ENCODE data around the gene SPOCK3. TPM values are rescaled to one million over a fixed set of nuclear protein-coding genes. Genes with fewer than 3 reads are reported as not detected.

SPOCK3 gene
- total RNA-seq, 1 donor from 2014 or later: not detected

DNA sequence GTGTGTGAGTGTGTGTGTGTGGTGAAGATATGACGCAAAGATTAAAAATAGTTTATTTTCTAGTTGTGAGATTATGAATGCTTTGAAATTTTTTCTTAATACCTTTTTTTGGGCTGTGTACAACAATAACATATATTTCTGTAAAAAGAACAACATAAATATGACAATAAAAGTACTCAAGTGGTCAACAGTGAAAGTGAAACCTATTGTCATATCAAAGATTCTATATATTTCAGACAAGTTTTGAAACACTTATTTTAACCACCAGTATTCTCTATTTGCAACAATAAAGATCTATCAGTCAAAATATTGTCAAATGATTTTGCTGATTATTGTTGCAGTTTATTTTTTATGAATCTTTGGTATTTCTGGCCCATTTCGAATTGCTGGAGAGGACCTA lies 98.0 kb downstream of the SPOCK3 start:
- Histone ChIP-seq H3K36me3 (no peaks in the 10 kb centered on the region), H3K4me3 (no peak overlapping the region), H3K9me3 (no peaks in the 10 kb centered on the region), H3K27me3 (no peaks in the 10 kb centered on the region), H3K4me1 (no peaks in the 10 kb centered on the region), H3K27ac (no peak overlapping the region)
- TF ChIP-seq, protein P1, sequence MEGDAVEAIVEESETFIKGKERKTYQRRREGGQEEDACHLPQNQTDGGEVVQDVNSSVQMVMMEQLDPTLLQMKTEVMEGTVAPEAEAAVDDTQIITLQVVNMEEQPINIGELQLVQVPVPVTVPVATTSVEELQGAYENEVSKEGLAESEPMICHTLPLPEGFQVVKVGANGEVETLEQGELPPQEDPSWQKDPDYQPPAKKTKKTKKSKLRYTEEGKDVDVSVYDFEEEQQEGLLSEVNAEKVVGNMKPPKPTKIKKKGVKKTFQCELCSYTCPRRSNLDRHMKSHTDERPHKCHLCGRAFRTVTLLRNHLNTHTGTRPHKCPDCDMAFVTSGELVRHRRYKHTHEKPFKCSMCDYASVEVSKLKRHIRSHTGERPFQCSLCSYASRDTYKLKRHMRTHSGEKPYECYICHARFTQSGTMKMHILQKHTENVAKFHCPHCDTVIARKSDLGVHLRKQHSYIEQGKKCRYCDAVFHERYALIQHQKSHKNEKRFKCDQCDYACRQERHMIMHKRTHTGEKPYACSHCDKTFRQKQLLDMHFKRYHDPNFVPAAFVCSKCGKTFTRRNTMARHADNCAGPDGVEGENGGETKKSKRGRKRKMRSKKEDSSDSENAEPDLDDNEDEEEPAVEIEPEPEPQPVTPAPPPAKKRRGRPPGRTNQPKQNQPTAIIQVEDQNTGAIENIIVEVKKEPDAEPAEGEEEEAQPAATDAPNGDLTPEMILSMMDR (IDR thresholded peaks at IDR 0.05): no peak
- intact Hi-C loops (cut with DNase I): no loop called here
- DNase-seq (no peak), ATAC-seq (no peak)

DNA sequence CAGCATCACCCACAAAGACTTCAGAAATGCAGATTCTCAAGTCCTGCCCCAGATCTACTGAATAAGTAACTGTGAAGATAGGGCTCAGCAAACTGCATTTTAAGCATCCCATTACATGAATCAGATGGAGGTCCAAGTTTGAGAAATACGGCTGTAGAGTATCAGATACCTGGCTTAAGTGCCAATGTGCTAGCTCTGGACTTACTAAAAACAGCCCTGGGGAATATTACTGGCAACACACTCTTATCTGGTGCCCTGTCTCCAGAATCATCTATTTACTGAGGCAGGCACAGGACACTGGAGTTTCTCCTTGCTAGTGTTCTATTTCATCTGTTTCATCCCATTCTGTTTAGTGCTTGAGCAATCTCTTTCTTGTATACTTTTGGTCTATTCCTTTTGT lies 105.1 kb downstream of the SPOCK3 start:
- no peak for ATAC-seq
- Histone ChIP-seq H3K27ac (no peak overlapping the region), H3K4me3 (no peak overlapping the region), H3K4me1 (no peaks in the 10 kb centered on the region), H3K36me3 (no peaks in the 10 kb centered on the region), H3K9me3 (no peaks in the 10 kb centered on the region), H3K27me3 (no peaks in the 10 kb centered on the region)
- TF ChIP-seq, protein P1 (IDR thresholded peaks at IDR 0.05): no peak
- no peak for DNase-seq
- intact Hi-C loops (cut with DNase I): no loop called here

DNA sequence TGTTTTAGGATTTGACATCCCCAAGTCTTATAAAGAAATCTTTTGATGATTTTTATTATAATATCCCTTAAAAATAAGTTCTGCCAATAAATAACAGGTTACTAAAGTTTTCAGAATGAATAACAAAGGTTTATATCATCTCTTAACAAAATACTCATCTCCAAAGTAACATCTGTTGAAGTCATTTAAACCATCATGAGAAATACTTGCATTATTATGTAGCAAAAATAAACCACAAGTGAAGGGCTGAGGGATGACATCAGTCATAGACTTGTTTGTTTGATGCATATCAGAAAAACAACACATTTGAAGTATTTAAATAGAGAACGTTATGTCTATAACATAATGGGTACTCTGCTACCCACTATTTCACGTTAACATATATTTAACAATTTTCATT lies 114.9 kb downstream of the SPOCK3 start:
- TF ChIP-seq, protein P1 (IDR thresholded peaks at IDR 0.05): no peak
- no peak overlapping the region for H3K27ac ChIP-seq

DNA sequence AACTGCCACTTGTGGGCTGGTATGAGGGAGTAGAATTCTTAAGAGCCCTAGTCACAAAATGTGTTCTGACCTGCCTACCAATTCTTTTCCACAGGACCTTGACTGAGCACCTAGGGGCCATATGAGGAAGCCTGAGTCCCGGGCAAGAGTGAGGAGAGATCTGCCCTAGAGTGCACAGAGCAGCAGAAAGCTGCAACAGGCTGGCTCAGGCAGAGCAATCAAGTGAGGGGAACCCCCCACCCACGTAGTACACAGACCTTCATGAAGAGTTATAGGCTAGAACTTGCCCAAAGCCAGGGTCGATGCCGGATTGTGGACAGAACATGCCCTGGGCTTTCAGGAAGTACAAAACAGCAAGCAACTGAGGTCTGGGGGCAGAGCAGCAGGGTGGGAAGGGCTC lies 117.0 kb downstream of the SPOCK3 start:
- DNase-seq (no peak), ATAC-seq (no peak)
- Histone ChIP-seq H3K27ac (no peak overlapping the region), H3K9me3 (no peaks in the 10 kb centered on the region), H3K27me3 (no peaks in the 10 kb centered on the region), H3K36me3 (no peaks in the 10 kb centered on the region), H3K4me1 (no peaks in the 10 kb centered on the region), H3K4me3 (no peak overlapping the region)
- TF ChIP-seq, protein P1 (IDR thresholded peaks at IDR 0.05): no peak
- intact Hi-C loops (cut with DNase I): no loop called here

More for the DNA sequence above, 114.9 kb downstream of the SPOCK3 start:
- no peaks in the 10 kb centered on the region for H3K27me3 ChIP-seq
- DNase-seq (no peak), ATAC-seq (no peak)
- no peaks in the 10 kb centered on the region for H3K36me3 ChIP-seq
- intact Hi-C loops (cut with DNase I): no loop called here
- no peak overlapping the region for H3K4me3 ChIP-seq
- H3K4me1 ChIP-seq: no peaks in the 10 kb centered on the region
- H3K9me3 ChIP-seq: no peaks in the 10 kb centered on the region

DNA sequence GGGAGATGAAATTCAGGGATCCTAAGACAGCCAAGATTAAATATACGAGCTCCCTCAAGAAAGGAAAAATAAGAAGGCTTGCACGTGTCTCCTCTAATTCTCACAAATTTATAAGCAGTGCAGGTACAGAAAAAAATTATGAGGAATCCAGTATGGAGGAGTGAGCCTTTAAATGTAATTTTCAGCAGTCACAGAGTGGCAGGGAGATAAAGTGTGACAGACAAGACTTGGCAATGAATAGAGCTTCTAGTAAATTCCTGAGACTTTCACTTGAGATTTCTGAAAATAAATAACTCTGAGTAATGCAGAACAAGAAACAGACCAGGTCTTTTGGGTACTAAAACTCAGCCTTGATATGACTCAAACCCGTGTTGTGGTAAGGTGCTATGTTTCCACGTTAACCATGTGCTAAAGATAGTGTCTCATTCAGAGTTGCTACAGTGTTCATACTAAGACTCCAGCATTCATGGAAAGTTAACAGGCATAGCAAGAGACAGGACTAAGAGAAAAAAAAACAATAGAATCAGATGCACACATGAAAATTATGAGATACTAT lies 119.8 kb downstream of the SPOCK3 start:
- Histone ChIP-seq H3K4me3 (no peak overlapping the region), H3K9me3 (no peaks in the 10 kb centered on the region), H3K4me1 (no peaks in the 10 kb centered on the region), H3K36me3 (no peaks in the 10 kb centered on the region), H3K27ac (no peak overlapping the region), H3K27me3 (no peaks in the 10 kb centered on the region)
- TF ChIP-seq, protein P1 (IDR thresholded peaks at IDR 0.05): no peak
- intact Hi-C loops (cut with DNase I): no loop called here
- ATAC-seq (no peak), DNase-seq (no peak)

DNA sequence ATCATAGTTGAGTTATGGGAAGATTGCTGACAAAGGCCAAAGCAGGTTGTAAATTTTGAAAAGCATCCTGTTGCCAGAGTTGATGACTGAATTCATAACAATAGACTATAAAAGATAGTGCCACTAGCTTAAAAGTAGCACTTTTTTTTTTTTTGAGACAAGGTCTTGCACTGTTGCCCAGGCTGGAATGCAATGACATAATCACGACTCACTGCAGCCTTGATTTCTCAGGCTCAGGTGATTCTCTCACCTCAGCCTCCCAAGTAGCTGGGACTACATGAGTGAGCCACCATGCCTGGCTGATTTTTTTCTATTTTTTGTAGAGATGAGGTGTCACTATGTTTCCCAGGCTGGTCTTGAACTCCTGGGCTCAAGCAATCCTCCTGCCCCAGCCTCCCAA lies 122.7 kb downstream of the SPOCK3 start:
- Histone ChIP-seq H3K27ac (no peak overlapping the region), H3K9me3 (no peaks in the 10 kb centered on the region), H3K4me1 (no peaks in the 10 kb centered on the region), H3K27me3 (no peaks in the 10 kb centered on the region), H3K36me3 (no peaks in the 10 kb centered on the region), H3K4me3 (no peak overlapping the region)
- intact Hi-C loops (cut with DNase I): no loop called here
- DNase-seq: no peak
- no peak for ATAC-seq
- TF ChIP-seq, protein P1 (IDR thresholded peaks at IDR 0.05): no peak
